GM23338 (cell line): ENCODE measurements around the gene CIROP. TPM values are rescaled to one million over a fixed set of nuclear protein-coding genes. Genes with fewer than 3 reads are reported as not detected.

Experiments used
- ATAC-seq: fragments of 200-7000 bp; cut with Tn5 transposase; 3 replicates; pipeline ENCODE4 v1.9.1; 2020
- DNase-seq: peaks from one replicate; pipeline ENCODE4 v3.0.0-alpha.2; 2015; ENCODE audit warnings: low spot score
- H2AFZ ChIP-seq: fragments of 200-600 bp; sonication (generic); 2 replicates; pipeline ENCODE4 v1.8.0; 2016; ENCODE audit warnings: antibody characterized with exemption, mild to moderate bottlenecking, moderate library complexity
- H3F3A ChIP-seq: fragments of 200-600 bp; sonication (generic); replicated peaks from 2 replicates; pipeline ENCODE4 v1.8.0; 2017; ENCODE audit warnings: antibody characterized with exemption, mixed run types, low read depth
- H3K27ac ChIP-seq: fragments of 200-600 bp; sonication (generic); 2 replicates; pipeline ENCODE4 v1.6.1; 2016; ENCODE audit warnings: low read depth
- H3K27me3 ChIP-seq: fragments of 200-600 bp; sonication (generic); 2 replicates; pipeline ENCODE4 v1.8.0; 2016; ENCODE audit warnings: mild to moderate bottlenecking, mixed run types, moderate library complexity; ENCODE audit not compliant: insufficient read depth
- H3K36me3 ChIP-seq: fragments of 200-600 bp; sonication (generic); 2 replicates; pipeline ENCODE4 v1.8.0; 2016; ENCODE audit warnings: mild to moderate bottlenecking; ENCODE audit not compliant: insufficient read depth
- H3K4me1 ChIP-seq: fragments of 200-600 bp; sonication (generic); 2 replicates; pipeline ENCODE4 v1.8.0; 2016; ENCODE audit warnings: mild to moderate bottlenecking, moderate library complexity; ENCODE audit not compliant: insufficient read depth
- H3K4me2 ChIP-seq: fragments of 200-600 bp; sonication (generic); 2 replicates; pipeline ENCODE4 v1.7.1; 2017; ENCODE audit warnings: mixed run types
- H3K4me3 ChIP-seq: fragments of 200-600 bp; sonication (generic); 2 replicates; pipeline ENCODE4 v1.6.1; 2016; ENCODE audit warnings: mixed run types
- H3K79me2 ChIP-seq: fragments of 200-600 bp; sonication (generic); replicated peaks from 2 replicates; pipeline ENCODE4 v1.8.0; 2017; ENCODE audit warnings: mild to moderate bottlenecking; ENCODE audit not compliant: insufficient read depth
- H3K9me2 ChIP-seq: fragments of 200-600 bp; sonication (generic); 2 replicates; pipeline ENCODE4 v1.8.0; 2017; ENCODE audit not compliant: insufficient read depth
- H4K20me1 ChIP-seq: fragments of 200-600 bp; sonication (generic); replicated peaks from 2 replicates; pipeline ENCODE4 v1.8.0; 2017; ENCODE audit warnings: mild to moderate bottlenecking; ENCODE audit not compliant: insufficient read depth
- H3K27ac Mint-ChIP-seq: 2 replicates; pipeline ENCODE4 v1.8.0; 2020; ENCODE audit warnings: inconsistent platforms, mild to moderate bottlenecking, moderate library complexity, mixed read lengths
- H3K27me3 Mint-ChIP-seq: 3 replicates; pipeline ENCODE4 v1.8.0; 2022; ENCODE audit warnings: low read depth, mild to moderate bottlenecking, moderate library complexity, mixed read lengths, inconsistent platforms; ENCODE audit not compliant: insufficient read depth, poor library complexity
- H3K36me3 Mint-ChIP-seq: 3 replicates; pipeline ENCODE4 v1.8.0; 2021; ENCODE audit warnings: low read depth, mild to moderate bottlenecking, inconsistent platforms, moderate library complexity, mixed read lengths
- H3K4me1 Mint-ChIP-seq: 3 replicates; pipeline ENCODE4 v1.8.0; 2020; ENCODE audit warnings: mild to moderate bottlenecking, inconsistent platforms, mixed read lengths
- H3K4me3 Mint-ChIP-seq: 3 replicates; pipeline ENCODE4 v1.8.0; 2021; ENCODE audit warnings: moderate library complexity, mild to moderate bottlenecking, inconsistent platforms, mixed read lengths
- H3K9me3 Mint-ChIP-seq: 3 replicates; pipeline ENCODE4 v1.8.0; 2020; ENCODE audit warnings: moderate library complexity, mild to moderate bottlenecking, inconsistent platforms, mixed read lengths
- EZH2 ChIP-seq: fragments of 200-600 bp; sonication (generic); IDR thresholded peaks from one replicate; pipeline ENCODE4 v1.8.0; 2017; ENCODE audit warnings: antibody characterized with exemption, mild to moderate bottlenecking, low read depth; ENCODE audit not compliant: unreplicated experiment
- EZH2phosphoT487 ChIP-seq: fragments of 200-600 bp; sonication (generic); IDR thresholded peaks from one replicate; pipeline ENCODE4 v1.8.1; 2018; ENCODE audit warnings: antibody characterized with exemption; ENCODE audit not compliant: unreplicated experiment
- JUNB ChIP-seq: IDR thresholded peaks from one replicate; pipeline ENCODE4 v1.6.1; 2016; ENCODE audit warnings: antibody characterized with exemption; ENCODE audit not compliant: unreplicated experiment
- NANOG ChIP-seq: IDR thresholded peaks from 2 replicates; pipeline ENCODE4 v1.6.1; 2016; ENCODE audit warnings: antibody characterized with exemption, borderline replicate concordance
- POLR2AphosphoS5 ChIP-seq: IDR thresholded peaks from 2 replicates; pipeline ENCODE4 v1.6.1; 2016; ENCODE audit warnings: antibody characterized with exemption, low read depth
- REST ChIP-seq: IDR thresholded peaks from one replicate; pipeline ENCODE4 v1.6.1; 2018; ENCODE audit warnings: antibody characterized with exemption; ENCODE audit not compliant: unreplicated experiment
- STAT1 ChIP-seq: IDR thresholded peaks from one replicate; pipeline ENCODE4 v1.6.1; 2016; ENCODE audit warnings: antibody characterized with exemption; ENCODE audit not compliant: unreplicated experiment
- ZNF114 ChIP-seq: fragments of 250-450 bp; sonication (Bioruptor Pico); IDR thresholded peaks from 2 replicates; pipeline ENCODE4 v1.5.0; 2020; ENCODE audit warnings: mild to moderate bottlenecking, moderate library complexity
- ZNF331 ChIP-seq: fragments of 250-450 bp; sonication (Bioruptor Pico); IDR thresholded peaks from 2 replicates; pipeline ENCODE4 v1.5.0; 2020; ENCODE audit warnings: low read depth, mild to moderate bottlenecking, moderate library complexity
- polyA plus RNA-seq: library from polyadenylated mRNA; unstranded; fragments of >200 nt; fragmentation: Nextera tagmentation; extraction: Ambion mirVana; gene quantifications from 2 replicates; pipeline ENCODE4 v1.2.1, GENCODE V29; 2016
- total RNA-seq: library from RNA; depleted of rRNA; stranded (reverse); fragments of >200 nt; shearing (Covaris generic); gene quantifications from 2 replicates; pipeline ENCODE4 v1.2.3, GENCODE V29; 2014
- TF ChIP-seq, protein P1 (sequence below): IDR thresholded peaks from 2 replicates; pipeline ENCODE4 v1.6.1; 2016; ENCODE audit warnings: antibody characterized with exemption
- TF ChIP-seq, protein P2 (sequence below), 2 experiments: fragments of 200-600 bp in 1 of 2; sonication (generic) in 1 of 2; conservative IDR thresholded peaks; 2 replicates each; pipeline versions ENCODE4 v1.5.1 to v1.6.1; 2016 to 2017; ENCODE audit warnings: antibody characterized with exemption in 2 of 2, low read depth in 2 of 2, mild to moderate bottlenecking in 2 of 2, moderate library complexity in 1 of 2

The CIROP gene
- total and polyA plus RNA-seq, 2 experiments from 2014 or later: not detected

DNA sequence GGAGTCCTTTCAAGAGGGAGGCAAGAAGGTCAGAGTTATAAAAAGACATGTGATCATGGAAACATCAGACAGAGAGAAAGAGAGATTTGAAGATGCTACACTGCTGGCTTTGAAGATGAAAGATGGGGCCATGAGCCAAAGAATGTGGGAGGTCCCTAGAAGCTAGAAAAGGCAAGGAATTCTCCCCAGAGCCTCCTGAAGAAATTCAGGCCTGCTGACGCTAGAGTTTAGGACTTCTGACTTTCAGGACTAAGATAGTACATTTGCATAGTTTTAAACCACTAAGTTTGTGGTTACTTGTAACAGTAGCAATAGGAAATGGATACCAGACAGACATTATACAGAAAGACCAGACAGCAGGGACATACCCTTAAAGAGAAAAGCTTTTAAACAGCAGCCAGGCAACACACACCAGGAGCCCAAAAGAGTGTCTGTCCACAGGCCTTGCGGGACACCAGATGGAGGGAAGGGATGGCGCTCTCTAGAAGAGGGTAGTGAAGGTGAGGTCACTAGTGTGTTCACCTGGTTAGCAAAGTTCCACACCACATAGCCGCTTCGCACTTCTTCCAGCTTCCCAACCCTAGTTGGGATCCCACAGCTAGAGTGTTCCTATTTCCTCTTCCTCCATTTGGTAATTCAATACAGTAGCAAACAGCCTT lies 43.9 kb upstream of the CIROP start (continued):
- no peak for TF ChIP-seq REST
- no peak for TF ChIP-seq POLR2AphosphoS5
- no peak for TF ChIP-seq ZNF114 (CRISPR knock-in tag)
- TF ChIP-seq, protein P1, sequence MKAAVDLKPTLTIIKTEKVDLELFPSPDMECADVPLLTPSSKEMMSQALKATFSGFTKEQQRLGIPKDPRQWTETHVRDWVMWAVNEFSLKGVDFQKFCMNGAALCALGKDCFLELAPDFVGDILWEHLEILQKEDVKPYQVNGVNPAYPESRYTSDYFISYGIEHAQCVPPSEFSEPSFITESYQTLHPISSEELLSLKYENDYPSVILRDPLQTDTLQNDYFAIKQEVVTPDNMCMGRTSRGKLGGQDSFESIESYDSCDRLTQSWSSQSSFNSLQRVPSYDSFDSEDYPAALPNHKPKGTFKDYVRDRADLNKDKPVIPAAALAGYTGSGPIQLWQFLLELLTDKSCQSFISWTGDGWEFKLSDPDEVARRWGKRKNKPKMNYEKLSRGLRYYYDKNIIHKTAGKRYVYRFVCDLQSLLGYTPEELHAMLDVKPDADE: no peak
- TF ChIP-seq, protein P2, sequence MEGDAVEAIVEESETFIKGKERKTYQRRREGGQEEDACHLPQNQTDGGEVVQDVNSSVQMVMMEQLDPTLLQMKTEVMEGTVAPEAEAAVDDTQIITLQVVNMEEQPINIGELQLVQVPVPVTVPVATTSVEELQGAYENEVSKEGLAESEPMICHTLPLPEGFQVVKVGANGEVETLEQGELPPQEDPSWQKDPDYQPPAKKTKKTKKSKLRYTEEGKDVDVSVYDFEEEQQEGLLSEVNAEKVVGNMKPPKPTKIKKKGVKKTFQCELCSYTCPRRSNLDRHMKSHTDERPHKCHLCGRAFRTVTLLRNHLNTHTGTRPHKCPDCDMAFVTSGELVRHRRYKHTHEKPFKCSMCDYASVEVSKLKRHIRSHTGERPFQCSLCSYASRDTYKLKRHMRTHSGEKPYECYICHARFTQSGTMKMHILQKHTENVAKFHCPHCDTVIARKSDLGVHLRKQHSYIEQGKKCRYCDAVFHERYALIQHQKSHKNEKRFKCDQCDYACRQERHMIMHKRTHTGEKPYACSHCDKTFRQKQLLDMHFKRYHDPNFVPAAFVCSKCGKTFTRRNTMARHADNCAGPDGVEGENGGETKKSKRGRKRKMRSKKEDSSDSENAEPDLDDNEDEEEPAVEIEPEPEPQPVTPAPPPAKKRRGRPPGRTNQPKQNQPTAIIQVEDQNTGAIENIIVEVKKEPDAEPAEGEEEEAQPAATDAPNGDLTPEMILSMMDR (conservative IDR thresholded peaks at IDR 0.05; ENCODE audit: low read depth in 2 of 2): no peak
- TF ChIP-seq ZNF331: no peak
- TF ChIP-seq EZH2phosphoT487: no peak
- no peak for TF ChIP-seq STAT1
- no peak for TF ChIP-seq EZH2

DNA sequence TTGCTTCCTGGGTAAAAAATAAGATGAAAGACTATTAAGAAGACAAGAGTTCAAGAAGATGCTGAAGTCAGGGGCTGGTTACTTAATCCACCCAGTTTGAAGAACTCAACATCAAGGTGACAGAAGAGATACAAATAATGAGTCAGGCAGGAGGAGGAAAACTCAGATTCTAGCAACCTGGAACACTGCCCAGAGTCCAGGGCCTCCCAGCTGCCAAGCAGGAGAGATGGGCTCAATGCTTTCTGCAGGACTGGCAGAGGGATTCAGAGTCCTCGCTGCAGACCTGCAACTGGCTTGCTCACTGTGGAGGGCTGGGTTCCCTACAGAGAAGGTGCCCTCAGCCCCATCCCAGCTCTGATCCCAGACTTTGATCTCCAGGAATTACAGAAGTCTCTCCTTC lies 42.9 kb upstream of the CIROP start:
- Histone ChIP-seq H3K4me3 (no peak overlapping the region), H3K79me2 (no peaks in the 10 kb centered on the region), H3K36me3 (peaks cover 19% of the 10 kb centered on the region), H3K27me3 (no peaks in the 10 kb centered on the region), H4K20me1 (peaks cover 5% of the 10 kb centered on the region; the same call in 1 of the 2 replicates), H3F3A (0 out of 2 replicates have a peak, but pooled peaks cover 3% of the 10 kb centered on the region), H3K4me1 (no peaks in the 10 kb centered on the region), H2AFZ (no peak overlapping the region), H3K4me2 (no peak overlapping the region), H3K9me2 (peaks cover 6% of the 10 kb centered on the region; the same call in 1 of the 2 replicates), H3K27ac (no peak overlapping the region)
- Mint-ChIP-seq H3K27me3 (peaks cover 2% of the 10 kb centered on the region), H3K27ac (no peak overlapping the region), H3K4me1 (peaks cover 7% of the 10 kb centered on the region), H3K9me3 (no peaks in the 10 kb centered on the region; the same call in 2 of the 3 replicates), H3K4me3 (no peak overlapping the region; the same call in 2 of the 3 replicates), H3K36me3 (peaks cover 54% of the 10 kb centered on the region)
- ATAC-seq: no peak
- TF ChIP-seq EZH2phosphoT487 (no peak), ZNF331 (no peak), ZNF114 (CRISPR knock-in tag) (no peak), NANOG (no peak), EZH2 (no peak), POLR2AphosphoS5 (no peak), JUNB (no peak), REST (no peak)
- TF ChIP-seq, protein P1: no peak
- TF ChIP-seq, protein P2 (conservative IDR thresholded peaks at IDR 0.05; ENCODE audit: low read depth in 2 of 2): no peak
- DNase-seq: no peak
